ENCODE measurements around the gene PLOD1. TPM values are rescaled to one million over a fixed set of nuclear protein-coding genes. Genes with fewer than 3 reads are reported as not detected.

The PLOD1 gene
- total RNA-seq, 1 donor from 2014 or later, result 104 TPM

- DNase-seq (ENCODE audit: low read depth), result no peak
- Histone ChIP-seq H3K36me3 (ENCODE audit: control insufficient read depth, insufficient read depth, low read length) (no peaks in the 10 kb centered on the region), H3K27me3 (ENCODE audit: control insufficient read depth, insufficient read depth, low read length) (no peaks in the 10 kb centered on the region), H3K4me3 (ENCODE audit: low read depth, low read length) (no peak overlapping the region)
- TF ChIP-seq CTCF (IDR thresholded peaks at IDR 0.05; ENCODE audit: insufficient read depth, low read length, poor library complexity, severe bottlenecking), result no peak
Measured at GRCh38 chr1:11978301-11978700, 43.8 kb downstream of the PLOD1 start.

GRCh38 chr1:11979028-11979850 is 44.7 kb downstream of the PLOD1 start:
- TF ChIP-seq CTCF (IDR thresholded peaks at IDR 0.05; ENCODE audit: insufficient read depth, low read length, poor library complexity, severe bottlenecking), result no peak
- peak overlapping the region; percentile 80 for H3K4me3 ChIP-seq (ENCODE audit: low read depth, low read length)
- H3K36me3 ChIP-seq (ENCODE audit: control insufficient read depth, insufficient read depth, low read length), result peaks cover 1% of the 10 kb centered on the region
- DNase-seq (ENCODE audit: low read depth), result no peak
- no peaks in the 10 kb centered on the region for H3K27me3 ChIP-seq (ENCODE audit: control insufficient read depth, insufficient read depth, low read length)

- no peak for TF ChIP-seq CTCF (IDR thresholded peaks at IDR 0.05; ENCODE audit: insufficient read depth, low read length, poor library complexity, severe bottlenecking)
- Histone ChIP-seq H3K27me3 (ENCODE audit: control insufficient read depth, insufficient read depth, low read length) (no peaks in the 10 kb centered on the region), H3K4me3 (ENCODE audit: low read depth, low read length) (peak within 1 kb of the TSS; percentile 80), H3K36me3 (ENCODE audit: control insufficient read depth, insufficient read depth, low read length) (peaks cover 1% of the 10 kb centered on the region)
- DNase-seq (ENCODE audit: low read depth), result peak; percentile 86
Measured at GRCh38 chr1:11979851-11980675, 45.5 kb downstream of the PLOD1 start, which contains the start of gene MFN2. TSS of gene MFN2 (plus strand) at chr1:11980444. CDS start at chr1:11989169, 8,725 bp downstream.

GRCh38 chr1:11980676-11980972 is 46.1 kb downstream of the PLOD1 start:
- no peak for DNase-seq (ENCODE audit: low read depth)

GRCh38 chr1:11981378-11982009 is 47.0 kb downstream of the PLOD1 start:
- DNase-seq (ENCODE audit: low read depth), result no peak
- Histone ChIP-seq H3K27me3 (ENCODE audit: control insufficient read depth, insufficient read depth, low read length) (no peaks in the 10 kb centered on the region), H3K36me3 (ENCODE audit: control insufficient read depth, insufficient read depth, low read length) (peaks cover 1% of the 10 kb centered on the region), H3K4me3 (ENCODE audit: low read depth, low read length) (no peak overlapping the region)
- TF ChIP-seq CTCF (IDR thresholded peaks at IDR 0.05; ENCODE audit: insufficient read depth, low read length, poor library complexity, severe bottlenecking), result no peak

More at GRCh38 chr1:11980676-11980972, 46.1 kb downstream of the PLOD1 start:
- no peaks in the 10 kb centered on the region for H3K27me3 ChIP-seq (ENCODE audit: control insufficient read depth, insufficient read depth, low read length)
- H3K36me3 ChIP-seq (ENCODE audit: control insufficient read depth, insufficient read depth, low read length), result peaks cover 1% of the 10 kb centered on the region
- no peak for TF ChIP-seq CTCF (IDR thresholded peaks at IDR 0.05; ENCODE audit: insufficient read depth, low read length, poor library complexity, severe bottlenecking)
- H3K4me3 ChIP-seq (ENCODE audit: low read depth, low read length), result peak overlapping the region; percentile 80
